HepG2 (cell line): Measurements from ENCODE around the gene NAPB. TPM values are rescaled to one million over a fixed set of nuclear protein-coding genes. Genes with fewer than 3 reads are reported as not detected.

ENCODE experiments used
- CC2D1A ChIP-seq: sonication (generic); formaldehyde crosslinking; IDR thresholded peaks from 2 replicates; pipeline ENCODE4 v1.8.1; 2023; ENCODE audit warnings: mild to moderate bottlenecking, missing genetic modification reagents
- HDAC1 ChIP-seq: sonication (generic); formaldehyde crosslinking; IDR thresholded peaks from 2 replicates; pipeline ENCODE4 v1.5.1; 2020; ENCODE audit warnings: mild to moderate bottlenecking, missing genetic modification reagents
- HMG20A ChIP-seq: IDR thresholded peaks from 2 replicates; pipeline ENCODE4 v1.6.1; 2016; ENCODE audit warnings: borderline replicate concordance
- RFX1 ChIP-seq: fragments of 450-650 bp; IDR thresholded peaks from 2 replicates; pipeline ENCODE4 v1.6.1; 2017
- ZNF17 ChIP-seq: sonication (generic); formaldehyde crosslinking; IDR thresholded peaks from 2 replicates; pipeline ENCODE4 v1.5.0; 2020; ENCODE audit warnings: mild to moderate bottlenecking, missing genetic modification reagents
- ZNF567 ChIP-seq: sonication (generic); formaldehyde crosslinking; IDR thresholded peaks from 2 replicates; pipeline ENCODE4 v1.8.1; 2023; ENCODE audit warnings: mild to moderate bottlenecking, missing genetic modification reagents, borderline replicate concordance
- polyA plus RNA-seq, 8 experiments: library from polyadenylated mRNA; depleted of rRNA in 3 of 8; stranded (reverse) in 7 of 8; unstranded in 1 of 8; fragments of >200 nt; fragmentation: Illumina TruSeq in 4 of 8; extraction: Trizol in 4 of 8; gene quantifications; 2 replicates each; pipeline versions ENCODE4 v1.2.1 to v1.2.3, GENCODE V29; 2011 to 2016; ENCODE audit warnings: low read depth in 4 of 8, missing spikeins in 1 of 8, mixed read lengths in 1 of 8; ENCODE audit not compliant: insufficient read depth in 1 of 8
- total RNA-seq, 5 experiments: library from RNA; depleted of rRNA; stranded (reverse); fragments of >200 nt; fragmentation: Illumina TruSeq; extraction: Trizol; gene quantifications; 2 replicates each; pipeline ENCODE4 v1.2.3, GENCODE V29; 2016; ENCODE audit warnings: low read depth in 1 of 5
- TF ChIP-seq, protein P1 (sequence below): sonication (generic); formaldehyde crosslinking; IDR thresholded peaks from 2 replicates; pipeline ENCODE4 v1.5.1; 2020; ENCODE audit warnings: missing genetic modification reagents, mild to moderate bottlenecking, borderline replicate concordance
- TF ChIP-seq, protein P2 (sequence below): sonication (generic); formaldehyde crosslinking; IDR thresholded peaks from 2 replicates; pipeline ENCODE4 v1.4.0; 2020; ENCODE audit warnings: mild to moderate bottlenecking, missing genetic modification reagents
- TF ChIP-seq, protein P3 (sequence below): sonication (generic); formaldehyde crosslinking; IDR thresholded peaks from 2 replicates; pipeline ENCODE4 v1.4.0; 2020; ENCODE audit warnings: missing genetic modification reagents
- TF ChIP-seq, protein P4 (sequence below): sonication (generic); formaldehyde crosslinking; IDR thresholded peaks from 2 replicates; pipeline ENCODE4 v1.4.0; 2020; ENCODE audit warnings: missing genetic modification reagents, mild to moderate bottlenecking, borderline replicate concordance
- TF ChIP-seq, protein P5 (sequence below): sonication (generic); formaldehyde crosslinking; IDR thresholded peaks from 2 replicates; pipeline ENCODE4 v1.5.0; 2020; ENCODE audit warnings: mild to moderate bottlenecking, missing genetic modification reagents, borderline replicate concordance

The NAPB gene
- total and polyA plus RNA-seq, 2 of the 13 experiments (the other 11 are each of a cell fraction or from before 2014, with no cell fraction given), result 15.2 to 16.1 TPM

DNA sequence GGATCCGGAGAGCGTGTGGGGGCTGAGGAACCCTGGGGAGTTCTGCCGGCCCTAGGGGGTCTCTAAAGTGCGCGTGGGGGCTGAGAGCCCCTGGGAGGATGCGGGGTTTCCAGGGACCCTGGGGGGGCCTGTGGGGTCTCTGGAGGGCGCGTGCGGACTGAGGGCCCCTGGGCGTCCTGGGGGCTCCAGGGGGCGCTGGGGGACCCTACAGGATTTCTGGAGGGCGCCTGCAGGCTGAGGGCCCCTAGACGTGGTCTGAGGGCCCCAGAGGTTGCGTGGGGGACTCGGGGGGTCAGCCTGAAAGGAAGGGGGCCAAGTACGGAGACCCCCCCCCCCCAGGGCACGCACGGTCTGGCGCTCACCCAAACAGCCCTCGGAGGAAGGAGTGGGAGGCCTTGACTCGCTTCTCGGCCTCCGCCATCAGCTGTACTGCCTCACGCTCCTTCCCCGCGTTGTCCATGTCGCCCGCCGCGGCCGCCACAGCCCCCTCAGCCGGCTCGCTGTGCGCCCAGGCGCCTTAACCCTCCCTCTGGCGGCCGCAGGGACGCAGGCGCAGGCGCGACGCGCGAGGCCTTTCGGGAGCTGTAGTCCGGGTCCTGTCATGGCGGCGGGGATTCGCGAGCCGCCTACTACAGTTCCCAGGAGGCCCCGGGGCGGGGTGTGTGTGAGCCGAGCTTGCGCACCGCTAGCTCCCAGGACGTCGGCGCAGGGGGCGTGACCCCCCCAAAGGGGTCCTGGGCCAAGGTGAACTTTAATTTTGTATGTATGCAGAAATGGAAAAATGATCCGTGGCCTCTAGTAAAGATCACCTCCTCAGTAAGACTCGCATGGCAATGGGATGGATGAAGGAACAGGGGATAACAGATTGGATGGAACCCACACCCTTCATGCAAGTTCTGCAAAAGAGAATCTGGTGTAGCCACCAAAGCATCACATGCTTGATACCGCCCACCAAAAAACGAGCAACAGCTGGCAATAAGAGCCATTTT lies at the start of gene NAPB (continued):
- TF ChIP-seq HMG20A (CRISPR knock-in tag) (peak; percentile 36; the same call in 1 of the 2 replicates), RFX1 (no peak), CC2D1A (CRISPR knock-in tag) (no peak), HDAC1 (CRISPR knock-in tag) (peak; percentile 88), ZNF17 (no peak), ZNF567 (CRISPR knock-in tag) (peak; percentile 82)
- TF ChIP-seq, protein P1, sequence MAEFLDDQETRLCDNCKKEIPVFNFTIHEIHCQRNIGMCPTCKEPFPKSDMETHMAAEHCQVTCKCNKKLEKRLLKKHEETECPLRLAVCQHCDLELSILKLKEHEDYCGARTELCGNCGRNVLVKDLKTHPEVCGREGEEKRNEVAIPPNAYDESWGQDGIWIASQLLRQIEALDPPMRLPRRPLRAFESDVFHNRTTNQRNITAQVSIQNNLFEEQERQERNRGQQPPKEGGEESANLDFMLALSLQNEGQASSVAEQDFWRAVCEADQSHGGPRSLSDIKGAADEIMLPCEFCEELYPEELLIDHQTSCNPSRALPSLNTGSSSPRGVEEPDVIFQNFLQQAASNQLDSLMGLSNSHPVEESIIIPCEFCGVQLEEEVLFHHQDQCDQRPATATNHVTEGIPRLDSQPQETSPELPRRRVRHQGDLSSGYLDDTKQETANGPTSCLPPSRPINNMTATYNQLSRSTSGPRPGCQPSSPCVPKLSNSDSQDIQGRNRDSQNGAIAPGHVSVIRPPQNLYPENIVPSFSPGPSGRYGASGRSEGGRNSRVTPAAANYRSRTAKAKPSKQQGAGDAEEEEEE (CRISPR knock-in tag), result no peak
- TF ChIP-seq, protein P2, sequence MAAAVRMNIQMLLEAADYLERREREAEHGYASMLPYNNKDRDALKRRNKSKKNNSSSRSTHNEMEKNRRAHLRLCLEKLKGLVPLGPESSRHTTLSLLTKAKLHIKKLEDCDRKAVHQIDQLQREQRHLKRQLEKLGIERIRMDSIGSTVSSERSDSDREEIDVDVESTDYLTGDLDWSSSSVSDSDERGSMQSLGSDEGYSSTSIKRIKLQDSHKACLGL, result peak; percentile 70; the same call in 1 of the 2 replicates
- TF ChIP-seq, protein P3, sequence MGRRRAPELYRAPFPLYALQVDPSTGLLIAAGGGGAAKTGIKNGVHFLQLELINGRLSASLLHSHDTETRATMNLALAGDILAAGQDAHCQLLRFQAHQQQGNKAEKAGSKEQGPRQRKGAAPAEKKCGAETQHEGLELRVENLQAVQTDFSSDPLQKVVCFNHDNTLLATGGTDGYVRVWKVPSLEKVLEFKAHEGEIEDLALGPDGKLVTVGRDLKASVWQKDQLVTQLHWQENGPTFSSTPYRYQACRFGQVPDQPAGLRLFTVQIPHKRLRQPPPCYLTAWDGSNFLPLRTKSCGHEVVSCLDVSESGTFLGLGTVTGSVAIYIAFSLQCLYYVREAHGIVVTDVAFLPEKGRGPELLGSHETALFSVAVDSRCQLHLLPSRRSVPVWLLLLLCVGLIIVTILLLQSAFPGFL (CRISPR knock-in tag), result no peak
- TF ChIP-seq, protein P4, sequence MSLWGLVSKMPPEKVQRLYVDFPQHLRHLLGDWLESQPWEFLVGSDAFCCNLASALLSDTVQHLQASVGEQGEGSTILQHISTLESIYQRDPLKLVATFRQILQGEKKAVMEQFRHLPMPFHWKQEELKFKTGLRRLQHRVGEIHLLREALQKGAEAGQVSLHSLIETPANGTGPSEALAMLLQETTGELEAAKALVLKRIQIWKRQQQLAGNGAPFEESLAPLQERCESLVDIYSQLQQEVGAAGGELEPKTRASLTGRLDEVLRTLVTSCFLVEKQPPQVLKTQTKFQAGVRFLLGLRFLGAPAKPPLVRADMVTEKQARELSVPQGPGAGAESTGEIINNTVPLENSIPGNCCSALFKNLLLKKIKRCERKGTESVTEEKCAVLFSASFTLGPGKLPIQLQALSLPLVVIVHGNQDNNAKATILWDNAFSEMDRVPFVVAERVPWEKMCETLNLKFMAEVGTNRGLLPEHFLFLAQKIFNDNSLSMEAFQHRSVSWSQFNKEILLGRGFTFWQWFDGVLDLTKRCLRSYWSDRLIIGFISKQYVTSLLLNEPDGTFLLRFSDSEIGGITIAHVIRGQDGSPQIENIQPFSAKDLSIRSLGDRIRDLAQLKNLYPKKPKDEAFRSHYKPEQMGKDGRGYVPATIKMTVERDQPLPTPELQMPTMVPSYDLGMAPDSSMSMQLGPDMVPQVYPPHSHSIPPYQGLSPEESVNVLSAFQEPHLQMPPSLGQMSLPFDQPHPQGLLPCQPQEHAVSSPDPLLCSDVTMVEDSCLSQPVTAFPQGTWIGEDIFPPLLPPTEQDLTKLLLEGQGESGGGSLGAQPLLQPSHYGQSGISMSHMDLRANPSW (CRISPR knock-in tag), result peak; percentile 43; the same call in 1 of the 2 replicates
- TF ChIP-seq, protein P5, sequence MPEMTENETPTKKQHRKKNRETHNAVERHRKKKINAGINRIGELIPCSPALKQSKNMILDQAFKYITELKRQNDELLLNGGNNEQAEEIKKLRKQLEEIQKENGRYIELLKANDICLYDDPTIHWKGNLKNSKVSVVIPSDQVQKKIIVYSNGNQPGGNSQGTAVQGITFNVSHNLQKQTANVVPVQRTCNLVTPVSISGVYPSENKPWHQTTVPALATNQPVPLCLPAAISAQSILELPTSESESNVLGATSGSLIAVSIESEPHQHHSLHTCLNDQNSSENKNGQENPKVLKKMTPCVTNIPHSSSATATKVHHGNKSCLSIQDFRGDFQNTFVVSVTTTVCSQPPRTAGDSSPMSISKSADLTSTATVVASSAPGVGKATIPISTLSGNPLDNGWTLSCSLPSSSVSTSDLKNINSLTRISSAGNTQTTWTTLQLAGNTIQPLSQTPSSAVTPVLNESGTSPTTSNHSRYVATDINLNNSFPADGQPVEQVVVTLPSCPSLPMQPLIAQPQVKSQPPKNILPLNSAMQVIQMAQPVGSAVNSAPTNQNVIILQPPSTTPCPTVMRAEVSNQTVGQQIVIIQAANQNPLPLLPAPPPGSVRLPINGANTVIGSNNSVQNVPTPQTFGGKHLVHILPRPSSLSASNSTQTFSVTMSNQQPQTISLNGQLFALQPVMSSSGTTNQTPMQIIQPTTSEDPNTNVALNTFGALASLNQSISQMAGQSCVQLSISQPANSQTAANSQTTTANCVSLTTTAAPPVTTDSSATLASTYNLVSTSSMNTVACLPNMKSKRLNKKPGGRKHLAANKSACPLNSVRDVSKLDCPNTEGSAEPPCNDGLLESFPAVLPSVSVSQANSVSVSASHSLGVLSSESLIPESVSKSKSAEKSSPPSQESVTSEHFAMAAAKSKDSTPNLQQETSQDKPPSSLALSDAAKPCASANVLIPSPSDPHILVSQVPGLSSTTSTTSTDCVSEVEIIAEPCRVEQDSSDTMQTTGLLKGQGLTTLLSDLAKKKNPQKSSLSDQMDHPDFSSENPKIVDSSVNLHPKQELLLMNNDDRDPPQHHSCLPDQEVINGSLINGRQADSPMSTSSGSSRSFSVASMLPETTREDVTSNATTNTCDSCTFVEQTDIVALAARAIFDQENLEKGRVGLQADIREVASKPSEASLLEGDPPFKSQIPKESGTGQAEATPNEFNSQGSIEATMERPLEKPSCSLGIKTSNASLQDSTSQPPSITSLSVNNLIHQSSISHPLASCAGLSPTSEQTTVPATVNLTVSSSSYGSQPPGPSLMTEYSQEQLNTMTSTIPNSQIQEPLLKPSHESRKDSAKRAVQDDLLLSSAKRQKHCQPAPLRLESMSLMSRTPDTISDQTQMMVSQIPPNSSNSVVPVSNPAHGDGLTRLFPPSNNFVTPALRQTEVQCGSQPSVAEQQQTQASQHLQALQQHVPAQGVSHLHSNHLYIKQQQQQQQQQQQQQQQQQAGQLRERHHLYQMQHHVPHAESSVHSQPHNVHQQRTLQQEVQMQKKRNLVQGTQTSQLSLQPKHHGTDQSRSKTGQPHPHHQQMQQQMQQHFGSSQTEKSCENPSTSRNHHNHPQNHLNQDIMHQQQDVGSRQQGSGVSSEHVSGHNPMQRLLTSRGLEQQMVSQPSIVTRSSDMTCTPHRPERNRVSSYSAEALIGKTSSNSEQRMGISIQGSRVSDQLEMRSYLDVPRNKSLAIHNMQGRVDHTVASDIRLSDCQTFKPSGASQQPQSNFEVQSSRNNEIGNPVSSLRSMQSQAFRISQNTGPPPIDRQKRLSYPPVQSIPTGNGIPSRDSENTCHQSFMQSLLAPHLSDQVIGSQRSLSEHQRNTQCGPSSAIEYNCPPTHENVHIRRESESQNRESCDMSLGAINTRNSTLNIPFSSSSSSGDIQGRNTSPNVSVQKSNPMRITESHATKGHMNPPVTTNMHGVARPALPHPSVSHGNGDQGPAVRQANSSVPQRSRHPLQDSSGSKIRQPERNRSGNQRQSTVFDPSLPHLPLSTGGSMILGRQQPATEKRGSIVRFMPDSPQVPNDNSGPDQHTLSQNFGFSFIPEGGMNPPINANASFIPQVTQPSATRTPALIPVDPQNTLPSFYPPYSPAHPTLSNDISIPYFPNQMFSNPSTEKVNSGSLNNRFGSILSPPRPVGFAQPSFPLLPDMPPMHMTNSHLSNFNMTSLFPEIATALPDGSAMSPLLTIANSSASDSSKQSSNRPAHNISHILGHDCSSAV (CRISPR knock-in tag), result peak; percentile 36; the same call in 1 of the 2 replicates
